K562 (cell line): ENCODE data around the gene SCAANT1. TPM values are rescaled to one million over a fixed set of nuclear protein-coding genes. Genes with fewer than 3 reads are reported as not detected.

Experiments
- ATAC-seq: fragments of 200-7000 bp; cut with Tn5 transposase; 3 replicates; pipeline ENCODE4 v1.9.1; 2020; ENCODE audit warnings: moderate library complexity
- BruUV-seq: library from RNA; stranded (reverse); fragments of 400-500 nt; replicated peaks from 2 replicates; lab custom pipeline; 2021; lab: Mats Ljungman, UMichigan
- CTCF ChIA-PET: fragments of 300-600 bp; formaldehyde crosslinking; extraction: SDS; loops from one replicate; lab custom pipeline; 2021; ENCODE audit warnings: low intra/inter-chr PET ratio; lab: Yijun Ruan, JAX
- POLR2A ChIA-PET: fragments of 300-600, 350-650 bp; sonication (Branson Sonifier 250); formaldehyde crosslinking; extraction: SDS; loops from one replicate; lab custom pipeline; 2021; ENCODE audit warnings: antibody characterized with exemption, inconsistent platforms; lab: Yijun Ruan, JAX
- DNase-seq, 4 experiments: peaks; one replicate each; pipeline versions ENCODE4 v3.0.0 to v3.0.0-alpha.2; 2011 to 2018; ENCODE audit warnings: low spot score in 3 of 4, mixed read lengths in 3 of 4; ENCODE audit errors: extremely low read depth in 1 of 4
- FAIRE-seq: peaks from 2 replicates; lab custom pipeline; 2011; peaks lifted over from hg19 to GRCh38; lab: Jason Lieb, UNC
- H2AFZ ChIP-seq: 2 replicates; pipeline ENCODE4 v1.6.0; 2011; ENCODE audit warnings: low read depth, low read length, control low read depth, inconsistent platforms
- H3K27ac ChIP-seq: fragments of 200-600 bp; 3 replicates; pipeline ENCODE4 v1.8.0; 2011; ENCODE audit warnings: low read depth, mild to moderate bottlenecking, control low read depth, inconsistent platforms, low read length, moderate library complexity, mixed read lengths; ENCODE audit errors: extremely low read depth
- H3K27me3 ChIP-seq, 2 experiments: fragments of 300-600 bp in 1 of 2; 2 replicates in 1 of 2; 3 replicates in 1 of 2; pipeline versions ENCODE4 v1.6.0 to v1.8.0; 2011; ENCODE audit warnings: inconsistent platforms in 2 of 2, low read length in 2 of 2, mild to moderate bottlenecking in 1 of 2, mixed read lengths in 1 of 2, moderate library complexity in 1 of 2; ENCODE audit not compliant: control insufficient read depth in 2 of 2, insufficient read depth in 2 of 2
- H3K36me3 ChIP-seq: fragments of 300-600 bp; 3 replicates; pipeline ENCODE4 v1.8.0; 2011; ENCODE audit warnings: mild to moderate bottlenecking, low read length, inconsistent platforms; ENCODE audit not compliant: control insufficient read depth, insufficient read depth
- H3K4me1 ChIP-seq, 2 experiments: fragments of 200-600 bp in 1 of 2; replicated peaks in 1 of 2; 2 replicates in 1 of 2; 3 replicates in 1 of 2; pipeline versions ENCODE4 v1.5.1 to v1.8.0; 2011; ENCODE audit warnings: inconsistent platforms in 2 of 2, low read length in 2 of 2, mild to moderate bottlenecking in 1 of 2, mixed read lengths in 1 of 2, moderate library complexity in 1 of 2; ENCODE audit not compliant: control insufficient read depth in 2 of 2, insufficient read depth in 2 of 2
- H3K4me2 ChIP-seq: 2 replicates; pipeline ENCODE4 v1.6.1; 2011; ENCODE audit warnings: low read length, control low read depth, inconsistent platforms, mixed read lengths; ENCODE audit not compliant: insufficient read depth
- H3K4me3 ChIP-seq: fragments of 200-600 bp; sonication (generic), shearing (Covaris generic); 2 replicates; pipeline ENCODE4 v1.5.1; 2016; ENCODE audit warnings: control low read depth, inconsistent platforms
- H3K79me2 ChIP-seq: fragments of 200-600 bp; 3 replicates; pipeline ENCODE4 v1.8.0; 2011; ENCODE audit warnings: low read length, inconsistent platforms; ENCODE audit not compliant: control insufficient read depth, insufficient read depth
- H3K9ac ChIP-seq, 2 experiments: 2 replicates each; pipeline versions ENCODE4 v1.6.0 to v1.6.1; 2011; ENCODE audit warnings: low read depth in 2 of 2, low read length in 2 of 2, control low read depth in 1 of 2, inconsistent platforms in 1 of 2, mild to moderate bottlenecking in 1 of 2, mixed read lengths in 1 of 2; ENCODE audit not compliant: insufficient read depth in 1 of 2
- H3K9me1 ChIP-seq: one replicate; pipeline ENCODE4 v1.6.0; 2011; ENCODE audit warnings: inconsistent platforms, mild to moderate bottlenecking, low read length, moderate library complexity; ENCODE audit not compliant: control insufficient read depth, insufficient read depth
- H3K9me3 ChIP-seq: replicated peaks from 2 replicates; pipeline ENCODE4 v1.5.1; 2011; ENCODE audit warnings: low read depth, low read length, inconsistent platforms; ENCODE audit not compliant: control insufficient read depth, insufficient read depth
- H4K20me1 ChIP-seq: replicated peaks from 2 replicates; pipeline ENCODE4 v1.6.1; 2011; ENCODE audit warnings: low read length, inconsistent platforms, mixed read lengths; ENCODE audit not compliant: control insufficient read depth, insufficient read depth
- ATF1 ChIP-seq, 2 experiments: fragments of 450-650 bp in 1 of 2; IDR thresholded peaks; 2 replicates each; pipeline ENCODE4 v1.6.1; 2016; ENCODE audit warnings: missing compliant biosample characterization in 1 of 2, missing genetic modification characterization in 1 of 2
- FOSL1 ChIP-seq: fragments of 200-800 bp; sonication (Bioruptor generic); conservative IDR thresholded peaks from 2 replicates; pipeline ENCODE4 v1.6.1; 2016; ENCODE audit warnings: missing genetic modification characterization, missing compliant biosample characterization
- IRF2 ChIP-seq: sonication (generic); formaldehyde crosslinking; IDR thresholded peaks from 2 replicates; pipeline ENCODE4 v1.8.1; 2022; ENCODE audit warnings: mild to moderate bottlenecking, missing genetic modification reagents
- KAT7 ChIP-seq: sonication (generic); formaldehyde crosslinking; IDR thresholded peaks from 2 replicates; pipeline ENCODE4 v1.8.0; 2022; ENCODE audit warnings: missing genetic modification reagents, mild to moderate bottlenecking, borderline replicate concordance
- PHB ChIP-seq: fragments of 250-450 bp; sonication (Bioruptor Pico); IDR thresholded peaks from 2 replicates; pipeline ENCODE4 v1.5.0; 2021
- RBFOX2 ChIP-seq: fragments of 200-400 bp; formaldehyde crosslinking; IDR thresholded peaks from 2 replicates; pipeline ENCODE4 v1.6.1; 2017; ENCODE audit warnings: low read depth, mild to moderate bottlenecking, low read length, moderate library complexity
- RBM17 ChIP-seq: fragments of 200-400 bp; formaldehyde crosslinking; IDR thresholded peaks from 2 replicates; pipeline ENCODE4 v1.6.1; 2017; ENCODE audit warnings: low read depth, mild to moderate bottlenecking, low read length, borderline replicate concordance
- SAFB ChIP-seq: fragments of 200-400 bp; formaldehyde crosslinking; IDR thresholded peaks from 2 replicates; pipeline ENCODE4 v1.6.1; 2017; ENCODE audit warnings: low read depth, low read length, borderline replicate concordance
- SETDB1 ChIP-seq: IDR thresholded peaks from one replicate; pipeline ENCODE4 v1.6.1; 2012; ENCODE audit warnings: low read length, control low read depth, inconsistent platforms
- SMAD4 ChIP-seq: fragments of 250-450 bp; sonication (Bioruptor Pico); conservative IDR thresholded peaks from 2 replicates; pipeline ENCODE4 v1.8.0; 2021; ENCODE audit warnings: inconsistent platforms, mild to moderate bottlenecking, moderate library complexity
- U2AF2 ChIP-seq: fragments of 200-400 bp; formaldehyde crosslinking; optimal IDR thresholded peaks from 2 replicates; pipeline ENCODE3; 2017; ENCODE audit warnings: low read depth, mild to moderate bottlenecking, low read length
- ZFX ChIP-seq: sonication (generic); formaldehyde crosslinking; IDR thresholded peaks from 2 replicates; pipeline ENCODE4 v1.8.0; 2022; ENCODE audit warnings: mild to moderate bottlenecking, missing genetic modification reagents, moderate library complexity
- ZNF23 ChIP-seq: fragments of 250-450 bp; sonication (Bioruptor Pico); IDR thresholded peaks from 2 replicates; pipeline ENCODE4 v1.4.0; 2020; ENCODE audit warnings: mild to moderate bottlenecking
- ZNF263 ChIP-seq: sonication (generic); formaldehyde crosslinking; IDR thresholded peaks from 2 replicates; pipeline ENCODE4 v1.8.0; 2022; ENCODE audit warnings: mild to moderate bottlenecking, missing genetic modification reagents, borderline replicate concordance
- ZNF764 ChIP-seq: fragments of 250-450 bp; sonication (Bioruptor Pico); IDR thresholded peaks from 2 replicates; pipeline ENCODE4 v1.4.0; 2020; ENCODE audit warnings: low read depth, mild to moderate bottlenecking, moderate library complexity
- WGBS: fragments of 100-300 bp; shearing (Covaris generic); methylation state at CpG from one replicate; pipeline ENCODE4 v1.1.6; 2016; ENCODE audit warnings: low coverage, mixed read lengths; ENCODE audit not compliant: insufficient coverage; ENCODE audit errors: missing lambda C conversion rate; 5-methylcytosine and 5-hydroxymethylcytosine counted together
- in situ Hi-C: fragments of 300-500 bp; cut with MboI; formaldehyde crosslinking; loops from 4 replicates; pipeline ENCODE4 v1.15.0; 2018; ENCODE audit warnings: inconsistent platforms, mixed read lengths
- intact Hi-C: fragments of 100-400 bp; cut with micrococcal nuclease; formaldehyde crosslinking; loops from 2 replicates; pipeline ENCODE4 v1.14.2; 2022
- polyA plus RNA-seq, 8 experiments: library from polyadenylated mRNA; depleted of rRNA in 4 of 8; stranded (reverse) in 5 of 8; unstranded in 3 of 8; fragments of >200 nt; fragmentation: Nextera tagmentation in 2 of 8; fragmentation: Illumina TruSeq in 1 of 8; extraction: Ambion mirVana in 2 of 8; extraction: Trizol in 1 of 8; gene quantifications; 2 replicates each; pipeline versions ENCODE4 v1.2.1 to v1.2.3, GENCODE V29; 2011 to 2014; ENCODE audit warnings: inconsistent platforms in 1 of 8, missing spikeins in 1 of 8
- total RNA-seq, 7 experiments: library from RNA; depleted of rRNA in 6 of 7; stranded (reverse); fragments of >200 nt in 6 of 7; fragmentation: Illumina TruSeq in 2 of 7; extraction: Trizol in 2 of 7; gene quantifications; 2 replicates each; pipeline versions ENCODE4 v1.2.1 to v1.2.3, GENCODE V29; 2011 to 2021; ENCODE audit warnings: low replicate concordance in 1 of 7
- TF ChIP-seq, protein P1 (sequence below): sonication (generic); formaldehyde crosslinking; IDR thresholded peaks from 2 replicates; pipeline ENCODE4 v1.4.0; 2020; ENCODE audit warnings: mild to moderate bottlenecking, missing genetic modification reagents

SCAANT1 gene
- total and polyA plus RNA-seq, 9 of the 15 experiments (the other 6 are each of a cell fraction or from before 2014, with no cell fraction given): not detected

DNA sequence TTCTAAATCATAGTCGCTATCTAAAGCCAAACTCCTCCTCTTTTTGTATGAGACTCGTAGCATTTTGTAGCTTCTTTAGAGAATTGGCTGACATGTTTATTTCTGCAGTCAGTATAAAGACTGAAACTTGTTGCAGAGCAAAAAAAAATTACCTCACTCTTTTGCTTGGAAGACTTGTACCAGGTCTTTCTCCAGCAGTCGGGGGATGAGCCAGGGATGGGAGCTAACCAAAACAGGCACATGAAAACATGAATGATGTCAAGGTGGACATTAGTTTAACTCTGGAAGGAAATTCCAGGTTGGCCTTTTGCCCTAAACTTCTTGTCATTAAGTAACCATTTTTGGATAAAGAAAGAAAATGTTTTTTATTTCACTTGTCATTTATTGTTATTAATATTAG lies 47.0 kb upstream of the SCAANT1 start:
- intact Hi-C loops: no loop called here
- Histone ChIP-seq H3K9me1 (no peaks in the 10 kb centered on the region), H3K4me3 (no peak overlapping the region), H3K27ac (no peak overlapping the region)
- no peak for TF ChIP-seq ZNF263 (CRISPR knock-in tag)
- no peak for TF ChIP-seq RBM17
- TF ChIP-seq PHB (CRISPR knock-in tag): no peak
- TF ChIP-seq ATF1 (CRISPR knock-in tag; IDR thresholded peaks at IDR 0.05): no peak
- TF ChIP-seq ATF1 (tag; IDR thresholded peaks at IDR 0.05): no peak
- no peak for TF ChIP-seq ZNF764
- no peak for TF ChIP-seq SETDB1
- no peak for TF ChIP-seq SMAD4
- no peak for TF ChIP-seq RBFOX2
- no peak for TF ChIP-seq FOSL1 (tag)
- TF ChIP-seq U2AF2: no peak
- TF ChIP-seq IRF2 (CRISPR knock-in tag): no peak
- no peak for TF ChIP-seq ZFX (CRISPR knock-in tag)
- TF ChIP-seq ZNF23: no peak
- TF ChIP-seq KAT7: no peak
- TF ChIP-seq, protein P1, sequence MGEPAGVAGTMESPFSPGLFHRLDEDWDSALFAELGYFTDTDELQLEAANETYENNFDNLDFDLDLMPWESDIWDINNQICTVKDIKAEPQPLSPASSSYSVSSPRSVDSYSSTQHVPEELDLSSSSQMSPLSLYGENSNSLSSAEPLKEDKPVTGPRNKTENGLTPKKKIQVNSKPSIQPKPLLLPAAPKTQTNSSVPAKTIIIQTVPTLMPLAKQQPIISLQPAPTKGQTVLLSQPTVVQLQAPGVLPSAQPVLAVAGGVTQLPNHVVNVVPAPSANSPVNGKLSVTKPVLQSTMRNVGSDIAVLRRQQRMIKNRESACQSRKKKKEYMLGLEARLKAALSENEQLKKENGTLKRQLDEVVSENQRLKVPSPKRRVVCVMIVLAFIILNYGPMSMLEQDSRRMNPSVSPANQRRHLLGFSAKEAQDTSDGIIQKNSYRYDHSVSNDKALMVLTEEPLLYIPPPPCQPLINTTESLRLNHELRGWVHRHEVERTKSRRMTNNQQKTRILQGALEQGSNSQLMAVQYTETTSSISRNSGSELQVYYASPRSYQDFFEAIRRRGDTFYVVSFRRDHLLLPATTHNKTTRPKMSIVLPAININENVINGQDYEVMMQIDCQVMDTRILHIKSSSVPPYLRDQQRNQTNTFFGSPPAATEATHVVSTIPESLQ (CRISPR knock-in tag): no peak
- no peak for TF ChIP-seq SAFB
- TF ChIP-seq, all 486 proteins: peak for 0
- in situ Hi-C loops: no loop called here
- Histone ChIP-seq H4K20me1 (no peaks in the 10 kb centered on the region), H2AFZ (no peak overlapping the region), H3K36me3 (0 out of 3 replicates have a peak, but pooled peaks cover 5% of the 10 kb centered on the region), H3K9ac (no peak overlapping the region), H3K27me3 (no peaks in the 10 kb centered on the region), H3K4me1 (peaks cover under 1 to 3% of the 10 kb centered on the region in 2 experiments; a peak in 3 of 5 replicates), H3K9me3 (no peaks in the 10 kb centered on the region), H3K79me2 (peaks cover 11% of the 10 kb centered on the region), H3K4me2 (no peak overlapping the region)
- WGBS: 78% methylated on average over 3 of the region's 3 CpGs
- ChIA-PET CTCF (no interaction called here), POLR2A (no interaction called here)
- FAIRE-seq (no peak), DNase-seq (no peak), ATAC-seq (no peak)
- no TSS peak for BruUV-seq
